GM18868 (cell line): Measurements from ENCODE around the gene CSAD.

Experiments used
- ATAC-seq: cut with Tn5 transposase; IDR thresholded peaks from one replicate; pipeline ENCODE4 v1.9.1; 2021; ENCODE audit warnings: mild to moderate bottlenecking, moderate library complexity; ENCODE audit not compliant: unreplicated experiment

Gene CSAD

GRCh38 chr12:53180220-53180930 lies at the start of gene CSAD, which contains the start of gene ZNF740:
Gene CSAD, minus strand, starts transcription at chr12:53180925. Its CDS starts 7,455 bp downstream, at chr12:53173470.
Gene ZNF740, plus strand, starts transcription at chr12:53180722. Its CDS starts 1,262 bp downstream, at chr12:53181984.
- peak; percentile 85 for ATAC-seq

GRCh38 chr12:53230108-53230845 lies 49.6 kb upstream of the CSAD start:
- ATAC-seq, result no peak

- no peak for ATAC-seq
Observed at GRCh38 chr12:53229454-53229853, 48.7 kb upstream of the CSAD start.

GRCh38 chr12:53227836-53228235 lies 47.1 kb upstream of the CSAD start:
- ATAC-seq, result no peak

- ATAC-seq, result no peak
Observed at GRCh38 chr12:53227341-53227740, 46.6 kb upstream of the CSAD start.

GRCh38 chr12:53226815-53227214 lies 46.1 kb upstream of the CSAD start:
- ATAC-seq, result no peak

GRCh38 chr12:53225635-53226424 lies 45.1 kb upstream of the CSAD start:
- no peak for ATAC-seq

GRCh38 chr12:53224897-53225634 lies 44.3 kb upstream of the CSAD start:
- no peak for ATAC-seq

GRCh38 chr12:53224061-53224896 lies 43.6 kb upstream of the CSAD start:
- no peak for ATAC-seq

GRCh38 chr12:53223389-53224060 lies 42.8 kb upstream of the CSAD start:
- ATAC-seq, result no peak

- no peak for ATAC-seq
Observed at GRCh38 chr12:53222806-53223261, 42.1 kb upstream of the CSAD start.

GRCh38 chr12:53222170-53222721 lies 41.5 kb upstream of the CSAD start:
- no peak for ATAC-seq

- ATAC-seq, result no peak
Observed at GRCh38 chr12:53221203-53222080, 40.7 kb upstream of the CSAD start.

- peak; percentile 48 for ATAC-seq
Observed at GRCh38 chr12:53220694-53221202, 40.0 kb upstream of the CSAD start.

- peak; percentile 34 for ATAC-seq
Observed at GRCh38 chr12:53219956-53220693, 39.4 kb upstream of the CSAD start.

- peak; percentile 17 for ATAC-seq
Observed at GRCh38 chr12:53219292-53219955, 38.7 kb upstream of the CSAD start.
